NCI-H2196 (cell line): ENCODE measurements around the gene GNPNAT1.
A peak's percentile ranks its signal among the peaks of the same experiment; 100 is the strongest.
"Not testable (repeated sequence)": the region's sequence is repeated elsewhere in the genome, so short reads cannot be mapped to it uniquely, and the experiment has no call there.

Experiments
- DNase-seq: peaks from one replicate; lab custom pipeline; 2025; ENCODE audit not compliant: unreplicated experiment; lab: John Stamatoyannopoulos, UW

Gene GNPNAT1

GRCh38 chr14:52729925-52730708, 61.3 kb downstream of the GNPNAT1 start, which contains the start of gene STYX:
TSS of gene STYX (plus strand) at chr14:52730166. CDS start at chr14:52730475, 309 bp downstream.
- peak; percentile 98 for DNase-seq

GRCh38 chr14:52729585-52729924, 61.9 kb downstream of the GNPNAT1 start:
- no peak for DNase-seq

- DNase-seq = not testable (repeated sequence)
Measured at GRCh38 chr14:52729035-52729434, 62.4 kb downstream of the GNPNAT1 start.

GRCh38 chr14:52727509-52727908, 63.9 kb downstream of the GNPNAT1 start:
- not testable (repeated sequence) for DNase-seq
